Stimulated activated CD4-positive, alpha-beta T cell treated with anti-CD3 and anti-CD28 coated beads, Interleukin-2, amount 100 ng/mL, for 4 hours (primary cell): ENCODE results near the gene HOXA4.

Experiments
- DNase-seq: peaks from one replicate; pipeline ENCODE4 v3.0.0-alpha.2; 2020; ENCODE audit warnings: low read depth

HOXA4 gene

GRCh38 chr7:27093184-27093895, 37.2 kb downstream of the HOXA4 start:
- no peak for DNase-seq

DNA sequence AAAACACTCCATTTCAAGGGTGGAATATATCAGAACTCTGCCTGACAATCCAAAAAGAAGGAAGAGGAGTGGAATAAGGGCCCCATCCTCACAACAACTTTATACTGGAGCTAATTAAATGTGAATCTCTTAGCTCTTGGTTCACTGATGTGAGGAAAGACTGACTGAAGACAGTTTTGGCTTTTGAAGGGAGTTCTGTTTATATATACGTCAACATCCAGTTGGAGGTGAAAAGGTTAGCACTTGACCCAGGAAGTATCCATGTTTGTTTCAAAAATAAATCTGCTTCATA, 37.8 kb downstream of the HOXA4 start:
- DNase-seq, result no peak

- DNase-seq, result no peak
Measured at GRCh38 chr7:27091941-27092818, 38.4 kb downstream of the HOXA4 start.

- DNase-seq, result no peak
Measured at GRCh38 chr7:27091105-27091504, 39.5 kb downstream of the HOXA4 start.

GRCh38 chr7:27088002-27088922, 42.3 kb downstream of the HOXA4 start:
- no peak for DNase-seq

DNA sequence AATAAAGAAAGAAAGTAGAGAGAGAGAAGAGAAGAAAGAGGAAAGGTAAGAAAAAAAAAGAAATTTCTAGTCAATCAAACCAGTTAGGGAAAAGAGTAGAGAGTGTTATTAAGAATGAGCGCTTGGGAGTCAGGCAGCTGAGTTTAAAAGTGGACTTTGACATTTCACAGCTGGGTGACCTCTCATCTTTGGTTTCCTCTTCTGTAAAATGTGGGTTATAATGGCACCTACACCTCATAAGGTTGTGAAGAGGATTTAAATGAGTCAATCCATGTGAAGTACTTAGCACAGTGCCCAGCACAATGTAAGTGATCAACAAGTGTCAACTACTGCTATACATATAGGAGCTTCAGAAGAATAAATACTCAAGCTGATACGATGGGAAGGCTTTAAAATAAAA, 46.9 kb downstream of the HOXA4 start:
- no peak for DNase-seq

- no peak for DNase-seq
Measured at GRCh38 chr7:27082171-27082570, 48.4 kb downstream of the HOXA4 start.

DNA sequence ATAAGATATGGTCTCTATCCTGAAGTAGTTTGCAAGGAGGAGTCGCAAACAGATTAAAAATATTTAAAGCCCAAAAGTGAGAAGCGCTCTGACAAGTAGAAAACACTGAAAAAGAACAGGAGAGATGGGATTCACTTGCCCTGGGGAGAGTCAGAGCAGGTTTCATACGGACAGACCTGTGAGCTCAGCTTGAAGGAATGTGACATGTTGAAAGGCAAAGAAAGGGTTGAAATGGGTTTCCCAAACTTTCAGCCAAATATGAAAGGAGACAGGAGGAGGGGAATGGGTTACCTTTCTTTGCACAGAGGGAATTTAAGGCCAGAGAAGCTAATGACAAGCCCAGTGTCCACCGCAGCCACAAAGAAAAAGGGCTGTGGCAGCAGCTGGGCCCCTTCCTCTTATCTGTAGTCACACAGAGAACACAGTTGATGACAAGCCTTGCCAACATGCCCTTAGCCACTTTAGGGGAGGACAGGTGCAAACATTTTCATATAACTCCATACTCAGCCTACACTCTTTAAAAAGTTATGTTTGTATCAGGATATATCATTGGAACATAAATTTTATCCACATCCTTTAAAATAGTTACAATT, 49.6 kb downstream of the HOXA4 start:
- no peak for DNase-seq

DNA sequence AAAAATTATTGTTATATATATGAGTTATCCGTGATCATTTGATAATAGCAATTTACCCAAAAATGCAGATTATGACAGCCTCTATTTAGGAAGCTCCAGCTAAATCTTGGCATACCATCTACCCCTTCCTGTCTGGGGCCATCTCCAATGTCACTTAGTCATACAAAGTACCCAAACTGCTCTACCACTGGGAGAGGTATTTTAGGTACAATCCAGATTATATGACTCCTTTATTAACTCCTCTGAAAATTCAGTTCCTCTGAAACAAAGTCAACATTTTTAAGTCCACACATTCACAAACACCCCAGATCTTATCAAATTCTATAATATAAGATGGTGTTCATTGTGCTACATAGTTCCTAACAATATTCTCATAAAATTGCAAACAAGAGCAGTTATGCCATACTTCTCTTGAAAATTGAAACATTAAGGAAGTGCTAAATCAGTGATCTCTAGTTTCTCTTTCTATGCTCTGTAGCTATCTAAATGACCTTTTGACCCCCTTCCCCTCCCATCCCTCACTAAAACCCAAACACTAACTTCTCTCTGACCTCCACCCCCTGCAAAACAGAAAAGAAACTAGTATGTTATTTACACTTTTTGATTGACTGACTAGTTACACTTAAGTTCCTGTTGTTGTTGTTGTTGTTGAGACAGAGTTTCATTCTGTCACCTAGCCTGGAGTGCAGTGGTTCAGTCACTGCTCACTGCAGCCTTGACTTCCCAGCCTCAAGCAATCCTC, 51.2 kb downstream of the HOXA4 start:
- DNase-seq, result no peak

DNA sequence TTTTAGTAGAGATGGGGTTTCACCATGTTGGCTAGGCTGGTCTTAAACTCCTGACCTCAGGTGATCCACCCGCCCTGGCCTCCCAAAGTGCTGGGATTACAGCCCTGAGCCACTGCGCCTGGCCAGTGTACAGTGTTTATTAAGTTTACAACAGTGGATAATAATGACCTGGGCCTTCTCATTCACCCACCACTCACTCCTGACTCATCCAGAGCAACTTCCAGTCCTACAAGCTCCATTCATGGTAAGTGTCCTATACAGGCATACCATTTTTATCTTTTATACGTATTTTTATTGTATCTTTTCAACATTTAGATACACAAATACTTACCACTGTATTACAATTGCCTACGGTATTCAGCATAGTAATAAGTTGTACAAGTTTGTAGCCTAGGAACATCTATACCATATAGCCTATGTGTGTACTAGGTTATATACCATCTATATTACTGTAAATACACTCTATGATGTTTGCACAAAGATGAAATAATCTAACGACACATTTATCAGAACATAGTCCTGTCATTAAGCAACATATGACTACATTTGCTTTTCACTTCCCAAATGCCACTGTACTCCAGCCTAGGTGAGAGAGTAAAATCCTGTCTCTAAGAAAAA, 51.8 kb downstream of the HOXA4 start:
- DNase-seq, result no peak
